ENCODE results near the gene KLHDC3.

The KLHDC3 gene

GRCh38 chr6:43060755-43061633 lies 46.9 kb downstream of the KLHDC3 start:
- TF ChIP-seq CTCF (IDR thresholded peaks at IDR 0.05; ENCODE audit: low read depth, low read length, missing control alignments), result no peak
- Histone ChIP-seq H3K27me3 (replicated peaks) (no peaks in the 10 kb centered on the region), H3K27ac (no peak overlapping the region), H3K4me3 (ENCODE audit: low read depth, low read length) (no peak overlapping the region), H3K36me3 (replicated peaks) (peaks cover 3% of the 10 kb centered on the region)
- no peak for DNase-seq
- in situ Hi-C loops (cut with HindIII; ENCODE audit: low pct_ligation_motif_present, low sequenced_read_pairs), result no loop called here

- Histone ChIP-seq H3K4me3 (ENCODE audit: low read depth, low read length) (no peak overlapping the region), H3K36me3 (replicated peaks) (peaks cover 3% of the 10 kb centered on the region), H3K27ac (no peak overlapping the region), H3K27me3 (replicated peaks) (no peaks in the 10 kb centered on the region)
- no peak for DNase-seq
- no peak for TF ChIP-seq CTCF (IDR thresholded peaks at IDR 0.05; ENCODE audit: low read depth, low read length, missing control alignments)
- in situ Hi-C loops (cut with HindIII; ENCODE audit: low pct_ligation_motif_present, low sequenced_read_pairs), result no loop called here
These were observed 47.8 kb downstream of the KLHDC3 start for GRCh38 chr6:43061861-43062260.

- H3K4me3 ChIP-seq (ENCODE audit: low read depth, low read length), result no peak overlapping the region
- no peak for DNase-seq
- H3K36me3 ChIP-seq (replicated peaks), result peaks cover 2% of the 10 kb centered on the region
- in situ Hi-C loops (cut with HindIII; ENCODE audit: low pct_ligation_motif_present, low sequenced_read_pairs), result no loop called here
- no peak overlapping the region for H3K27ac ChIP-seq
- no peaks in the 10 kb centered on the region for H3K27me3 ChIP-seq (replicated peaks)
- TF ChIP-seq CTCF (IDR thresholded peaks at IDR 0.05; ENCODE audit: low read depth, low read length, missing control alignments), result no peak
These were observed 48.8 kb downstream of the KLHDC3 start for GRCh38 chr6:43062818-43063217.

GRCh38 chr6:43070028-43070632 lies 56.1 kb downstream of the KLHDC3 start:
- Histone ChIP-seq H3K36me3 (replicated peaks) (no peaks in the 10 kb centered on the region), H3K4me3 (ENCODE audit: low read depth, low read length) (no peak overlapping the region), H3K27me3 (replicated peaks) (no peaks in the 10 kb centered on the region), H3K27ac (no peak overlapping the region)
- in situ Hi-C loops (cut with HindIII; ENCODE audit: low pct_ligation_motif_present, low sequenced_read_pairs), result no loop called here
- no peak for DNase-seq
- peak; percentile 73 for TF ChIP-seq CTCF (IDR thresholded peaks at IDR 0.05; ENCODE audit: low read depth, low read length, missing control alignments)
